SK-MEL-5 (cell line): ENCODE results near the gene PRADC1. TPM values are rescaled to one million over a fixed set of nuclear protein-coding genes. Genes with fewer than 3 reads are reported as not detected.
"Not testable (repeated sequence)": the region's sequence is repeated elsewhere in the genome, so short reads cannot be mapped to it uniquely, and the experiment has no call there.

Source experiments
- DNase-seq: peaks from one replicate; pipeline ENCODE4 v3.0.0-alpha.2; 2016; ENCODE audit warnings: low read depth, low spot score
- in situ Hi-C: cut with HindIII; loops from 2 replicates; pipeline ENCODE4 v1.10.0; 2016; ENCODE audit warnings: low sequenced_read_pairs, high pct_unique_total_duplicates, low pct_unique_long_range_greater_than_20kb
- polyA plus RNA-seq, 2 experiments: library from polyadenylated mRNA; depleted of rRNA; stranded (reverse); fragments of >200 nt; gene quantifications; 2 replicates each; pipeline ENCODE4 v1.2.3, GENCODE V29; 2015
- total RNA-seq: library from RNA; depleted of rRNA; stranded (reverse); fragments of >200 nt; shearing (Covaris generic); gene quantifications from 2 replicates; pipeline ENCODE4 v1.2.3, GENCODE V29; 2014; rRNA removed

The PRADC1 gene
- total RNA-seq: 30.7 and 38.0 TPM in 2 replicates
- 32.9 and 35.9 TPM in 2 replicates for polyA plus RNA-seq (2015; cell fraction: cytosol; rRNA removed)
- polyA plus RNA-seq (2015; cell fraction: nucleus; rRNA removed): 8.7 and 10.3 TPM in 2 replicates

DNA sequence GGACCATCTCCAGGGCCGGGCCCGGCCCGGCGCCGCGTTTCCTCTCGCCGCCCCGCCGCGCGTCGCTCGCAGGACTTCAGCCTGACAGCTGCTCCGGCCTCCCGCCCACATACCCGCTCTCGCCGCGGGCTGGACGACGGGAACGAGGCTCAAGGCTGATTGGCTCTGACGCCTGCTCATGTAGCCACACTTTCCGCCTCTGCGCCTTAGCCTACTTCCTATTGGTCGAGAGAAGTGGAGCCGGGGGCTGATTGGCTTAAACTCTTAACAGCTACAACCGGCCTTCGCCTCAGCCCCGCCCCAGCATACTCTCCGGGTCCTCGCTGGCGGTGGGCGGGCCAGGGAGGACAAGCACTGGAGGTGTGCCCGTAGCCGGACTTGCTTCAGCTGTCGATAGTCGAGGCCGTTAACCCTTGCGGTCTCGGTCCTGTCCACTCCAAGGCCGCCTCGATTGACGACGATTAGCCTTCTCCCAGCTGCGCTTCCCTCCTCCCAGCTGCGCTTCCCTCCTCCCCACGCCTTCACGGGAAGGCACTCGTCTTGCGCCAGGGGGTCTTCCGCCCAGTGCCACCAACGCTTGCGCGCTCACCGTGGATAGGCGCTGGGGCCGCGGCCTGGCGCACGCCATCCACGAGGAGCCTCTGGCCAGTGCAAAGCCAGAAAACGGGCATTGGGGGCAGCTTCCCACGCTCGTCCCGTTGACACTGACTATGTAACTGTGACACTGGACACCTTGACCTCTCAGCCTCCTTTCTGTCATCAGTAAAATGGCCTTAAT, at the start of gene PRADC1:
Gene PRADC1, minus strand, starts transcription at position 86 of the 778 bp plus-strand sequence. Its CDS starts 79 bp downstream, at position 7.
- in situ Hi-C loops: no loop called here

GRCh38 chr2:73281244-73281643, 48.2 kb upstream of the PRADC1 start:
- in situ Hi-C loops: no loop called here
- DNase-seq: no peak

More for the DNA sequence above, at the start of gene PRADC1:
- peak; percentile 100 for DNase-seq

- no peak for DNase-seq
- in situ Hi-C loops: no loop called here
Measured at GRCh38 chr2:73279852-73280251, 46.8 kb upstream of the PRADC1 start.

DNA sequence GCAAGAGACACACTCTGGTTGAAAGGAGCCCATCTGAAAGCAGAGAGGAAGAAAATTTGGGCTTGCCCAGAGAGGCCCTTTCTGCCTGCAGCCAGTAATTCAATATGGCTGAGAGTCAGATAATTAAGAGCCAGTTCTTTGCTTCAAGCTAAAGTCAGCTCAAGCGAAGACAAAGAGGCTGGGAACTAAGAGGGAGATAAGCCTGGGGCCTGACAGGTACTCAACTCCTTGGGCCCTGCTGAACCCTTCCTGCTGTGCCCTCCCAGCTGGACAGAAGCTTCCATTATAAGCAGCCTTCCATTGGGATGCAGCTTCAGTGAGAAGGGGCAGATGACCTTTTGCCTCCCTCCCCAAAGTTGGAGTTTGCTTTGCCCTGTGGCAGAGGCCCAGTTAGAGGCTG, 39.2 kb upstream of the PRADC1 start:
- no peak for DNase-seq
- in situ Hi-C loops: no loop called here

GRCh38 chr2:73269686-73270465, 36.8 kb upstream of the PRADC1 start:
- no peak for DNase-seq
- in situ Hi-C loops: no loop called here

DNA sequence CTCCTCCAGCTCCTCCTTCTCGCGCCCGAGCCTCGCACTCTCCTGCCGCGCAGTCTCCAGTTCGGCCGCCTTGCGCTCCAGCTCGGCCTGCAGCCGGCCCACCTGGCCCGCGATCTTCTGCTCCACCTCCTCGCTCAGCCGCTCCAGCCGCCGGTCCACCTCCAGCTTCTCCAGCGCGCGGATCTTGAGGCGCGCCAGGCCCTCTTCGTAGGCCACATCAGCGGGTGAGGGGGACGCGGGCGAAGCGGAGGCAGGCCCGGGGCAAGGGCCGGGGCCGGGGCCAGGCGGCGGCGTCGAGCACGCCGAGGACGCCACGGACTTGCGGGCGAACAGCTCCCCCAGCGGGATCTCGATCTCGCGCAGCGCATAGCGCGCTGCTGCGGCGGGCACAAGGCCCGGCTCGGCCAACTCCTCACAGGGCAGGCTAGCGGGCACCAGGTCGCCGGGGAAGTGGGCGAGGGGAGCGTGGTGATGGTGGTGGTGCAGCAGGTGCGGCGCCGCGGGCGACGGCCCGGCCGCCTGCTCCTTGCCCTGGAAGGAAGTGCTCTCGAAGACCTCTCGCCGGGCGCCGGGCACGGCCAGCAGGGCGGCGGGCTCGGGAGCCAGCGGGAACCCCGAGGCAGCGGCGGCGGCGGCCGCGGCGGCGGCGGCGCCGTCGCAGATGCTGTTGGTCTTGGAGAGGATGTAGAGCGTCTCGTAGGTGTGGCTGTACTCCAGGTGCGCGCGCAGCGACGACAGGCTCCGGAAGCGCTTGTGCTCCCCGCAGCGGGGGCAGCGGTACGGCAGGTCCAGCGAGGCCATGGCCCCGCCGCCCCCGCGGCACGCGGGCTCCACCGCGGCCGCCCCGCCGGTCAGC, 36.0 kb upstream of the PRADC1 start:
- no peak for DNase-seq
- in situ Hi-C loops: no loop called here

DNA sequence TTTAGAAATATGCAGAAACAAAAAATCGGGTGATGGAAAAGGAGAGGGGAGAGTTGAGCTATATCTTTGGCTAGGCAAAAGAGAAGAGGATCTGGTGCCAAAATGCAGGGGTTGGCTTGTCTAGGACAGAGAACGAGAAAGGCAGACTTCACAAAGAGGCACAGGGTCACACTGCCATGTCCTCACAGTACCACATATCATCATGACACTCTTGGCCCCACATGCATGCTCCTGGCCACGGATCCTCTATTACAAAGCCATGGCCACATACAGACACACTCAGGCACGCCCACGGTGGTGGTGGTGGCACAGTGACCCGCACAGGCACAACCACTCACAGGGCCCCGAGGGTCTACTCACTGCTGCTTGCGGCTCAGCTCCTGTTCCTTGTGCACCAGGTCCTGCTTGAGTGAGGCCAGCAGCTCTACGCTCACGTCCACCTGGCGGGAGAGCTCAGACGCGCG, 35.4 kb upstream of the PRADC1 start:
- in situ Hi-C loops: no loop called here
- no peak for DNase-seq

DNA sequence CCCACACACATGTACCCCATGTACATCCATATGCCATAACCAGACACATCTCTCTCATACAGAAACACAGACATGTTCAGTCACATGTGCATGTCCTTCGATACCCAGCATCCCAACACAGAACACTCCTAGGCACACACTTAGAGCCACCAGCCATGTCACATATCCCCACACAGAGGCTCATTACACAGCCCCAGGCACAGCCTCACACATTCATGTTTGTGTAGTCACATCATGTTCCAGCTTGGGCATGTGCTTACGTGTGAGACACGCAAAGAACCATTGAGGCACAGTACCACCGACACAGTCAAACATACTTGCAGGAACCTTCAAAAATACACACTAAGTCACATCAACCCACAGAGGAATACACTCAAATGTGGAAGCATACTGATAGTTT, 34.0 kb upstream of the PRADC1 start:
- no peak for DNase-seq
- in situ Hi-C loops: no loop called here

GRCh38 chr2:73266061-73266901, 33.2 kb upstream of the PRADC1 start:
- DNase-seq: no peak
- in situ Hi-C loops: no loop called here

DNA sequence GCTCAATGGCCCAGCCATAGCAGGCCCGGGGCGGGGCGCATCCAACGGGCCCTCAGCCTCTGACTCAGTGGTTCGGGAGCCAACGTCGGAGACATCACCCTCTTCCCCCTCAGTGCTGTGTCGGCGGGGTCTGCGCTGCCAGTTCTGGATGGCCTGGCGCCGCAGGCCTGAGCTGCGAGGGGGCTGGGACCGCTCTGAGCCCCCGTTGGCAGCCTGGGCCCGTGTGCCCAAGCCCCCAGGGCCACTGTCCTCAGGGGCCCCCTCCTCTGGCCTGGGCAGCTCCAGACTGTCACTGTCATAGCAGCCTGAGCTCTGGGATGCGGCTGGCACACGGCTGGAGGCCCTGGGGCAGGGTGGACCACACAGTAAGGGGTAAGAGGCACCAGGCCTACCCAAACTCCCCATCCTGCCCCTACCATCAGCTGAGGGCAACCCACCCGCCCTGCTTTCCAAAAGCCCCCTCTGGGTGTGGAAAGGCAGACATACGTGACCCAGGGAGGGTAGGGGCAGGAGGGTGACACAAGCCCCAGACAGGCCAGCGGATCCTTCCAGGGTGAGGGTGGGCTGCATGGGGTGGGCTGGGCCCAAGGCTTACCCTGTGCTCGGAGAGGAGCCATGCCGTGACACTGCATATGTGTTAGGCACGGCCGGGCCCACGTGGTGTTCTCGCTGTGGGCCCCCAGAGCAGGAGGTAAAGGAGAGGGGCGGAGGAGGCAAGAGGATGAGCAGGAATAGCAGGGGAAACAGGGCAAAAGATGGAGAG, 32.4 kb upstream of the PRADC1 start:
- no peak for DNase-seq
- in situ Hi-C loops: no loop called here

DNA sequence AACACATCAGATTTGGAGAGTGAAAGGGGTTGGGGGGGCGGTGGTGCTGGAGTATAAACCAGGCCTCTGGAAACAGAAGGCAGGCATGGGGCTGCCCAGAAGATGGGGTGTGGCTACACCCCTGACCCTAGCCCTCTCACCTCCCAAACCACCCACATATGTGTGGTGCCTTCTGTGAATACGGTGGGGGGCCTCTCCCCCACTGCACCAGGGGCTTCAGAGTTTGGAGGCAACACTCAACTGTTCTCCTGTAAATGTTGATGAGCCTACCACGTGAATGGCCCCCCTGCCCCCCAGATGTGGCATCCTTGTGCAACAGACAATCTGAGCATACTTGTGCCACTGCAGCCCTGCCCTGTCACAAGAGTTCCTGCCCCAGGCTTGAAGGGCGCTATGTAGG, 31.7 kb upstream of the PRADC1 start:
- no peak for DNase-seq

DNA sequence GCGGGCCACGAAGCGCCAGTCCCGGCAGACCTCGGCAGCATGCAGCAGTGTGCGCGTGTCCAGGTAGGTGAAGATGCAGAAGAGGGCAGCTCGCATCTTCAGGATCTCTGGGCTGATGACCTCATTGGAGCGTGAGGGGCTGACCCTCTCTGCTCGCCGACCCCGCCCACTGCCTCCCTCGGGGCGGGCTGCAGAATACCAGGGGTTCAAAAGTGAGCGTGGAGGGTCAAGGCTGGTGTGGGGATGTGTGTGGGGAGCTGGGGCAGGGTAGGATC, 31.2 kb upstream of the PRADC1 start:
- DNase-seq: no peak
- in situ Hi-C loops: no loop called here

More for the DNA sequence above, 31.7 kb upstream of the PRADC1 start:
- in situ Hi-C loops: no loop called here

- in situ Hi-C loops: no loop called here
- no peak for DNase-seq
Measured at GRCh38 chr2:73263540-73264331, 30.7 kb upstream of the PRADC1 start.

GRCh38 chr2:73262691-73263429, 29.8 kb upstream of the PRADC1 start:
- in situ Hi-C loops, DNase-seq: not testable (repeated sequence)

DNA sequence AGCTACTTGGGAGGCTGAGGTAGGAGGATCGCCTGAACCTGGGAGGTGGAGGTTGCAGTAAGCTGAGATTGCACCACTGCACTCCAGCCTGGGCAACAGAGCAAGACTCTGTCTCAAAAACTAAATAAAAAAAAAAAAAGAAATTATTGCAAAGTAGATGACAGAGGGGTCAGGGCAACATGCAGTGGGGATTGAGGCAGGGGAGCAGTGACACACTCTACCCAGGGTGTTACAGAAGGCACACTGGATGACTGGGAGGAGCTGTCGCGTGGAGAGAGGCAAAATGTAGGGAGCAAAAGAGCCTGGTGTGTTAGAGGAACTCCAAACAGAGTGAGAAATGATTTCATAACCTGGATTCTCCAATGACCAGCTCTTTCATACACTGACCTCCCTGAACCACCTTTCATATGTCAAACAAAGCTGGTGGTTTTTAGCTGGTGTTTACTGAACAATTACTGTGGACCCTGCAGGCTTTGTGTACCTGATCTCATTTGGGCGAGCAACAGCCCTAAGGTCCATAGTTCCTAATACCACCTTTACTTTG, 29.1 kb upstream of the PRADC1 start:
- no peak for DNase-seq
- in situ Hi-C loops: no loop called here
